HG03520 (cell line): ENCODE measurements around the gene DESI1.
"Not testable (repeated sequence)": the region's sequence is repeated elsewhere in the genome, so short reads cannot be mapped to it uniquely, and the experiment has no call there.

ENCODE experiments used
- ATAC-seq: cut with Tn5 transposase; IDR thresholded peaks from one replicate; pipeline ENCODE4 v1.9.1; 2021; ENCODE audit warnings: mild to moderate bottlenecking, moderate library complexity; ENCODE audit not compliant: unreplicated experiment

The DESI1 gene

GRCh38 chr22:41620589-41621098, at the start of gene DESI1:
Gene DESI1, minus strand, starts transcription at chr22:41621043. Its CDS starts 204 bp downstream, at chr22:41620839.
- peak; percentile 19 for ATAC-seq

- ATAC-seq, result no peak
These were observed 48.4 kb upstream of the DESI1 start for GRCh38 chr22:41668971-41669911.

DNA sequence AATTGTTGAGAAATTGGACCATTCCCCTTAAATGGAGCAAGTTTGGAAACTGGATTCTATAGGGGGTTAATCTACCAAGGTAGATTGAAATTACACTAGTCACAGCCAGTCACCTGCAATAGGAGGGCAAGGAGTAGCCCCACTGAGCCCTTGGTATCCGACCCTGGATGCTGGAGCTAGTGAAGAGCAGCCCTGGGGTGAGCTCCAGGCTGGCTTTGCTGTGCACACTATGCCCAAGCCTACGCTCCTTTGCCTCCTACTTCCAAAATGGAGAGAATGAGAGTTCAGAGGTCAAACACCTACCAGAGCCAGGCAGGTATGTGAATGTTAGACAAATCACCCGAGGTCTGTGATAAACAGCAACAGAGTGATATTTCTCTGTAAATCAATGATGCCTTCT, 44.1 kb upstream of the DESI1 start:
- ATAC-seq, result no peak

DNA sequence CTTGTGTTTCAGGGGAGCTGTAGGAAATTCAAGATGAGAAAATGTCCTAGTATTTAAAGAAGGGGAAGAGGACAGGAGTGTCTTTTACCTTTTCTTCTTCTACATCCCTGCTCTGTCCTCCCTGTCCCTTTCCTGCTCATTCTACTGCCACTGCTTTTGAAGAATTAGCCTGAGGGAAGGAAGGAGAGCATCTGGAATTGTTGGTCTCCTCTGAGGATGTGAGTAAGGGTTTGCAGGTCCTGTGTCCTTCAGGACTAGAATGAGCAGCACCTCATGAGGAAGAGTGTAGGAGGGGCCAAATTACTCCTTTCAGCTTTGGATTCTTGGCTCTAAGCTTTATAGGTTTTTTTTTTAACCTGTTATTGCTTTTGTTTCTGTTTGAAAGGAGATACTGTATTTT, 43.6 kb upstream of the DESI1 start:
- ATAC-seq, result no peak

GRCh38 chr22:41663594-41663993, 42.8 kb upstream of the DESI1 start:
- ATAC-seq, result not testable (repeated sequence)

- no peak for ATAC-seq
These were observed 40.9 kb upstream of the DESI1 start for GRCh38 chr22:41661713-41662112.

DNA sequence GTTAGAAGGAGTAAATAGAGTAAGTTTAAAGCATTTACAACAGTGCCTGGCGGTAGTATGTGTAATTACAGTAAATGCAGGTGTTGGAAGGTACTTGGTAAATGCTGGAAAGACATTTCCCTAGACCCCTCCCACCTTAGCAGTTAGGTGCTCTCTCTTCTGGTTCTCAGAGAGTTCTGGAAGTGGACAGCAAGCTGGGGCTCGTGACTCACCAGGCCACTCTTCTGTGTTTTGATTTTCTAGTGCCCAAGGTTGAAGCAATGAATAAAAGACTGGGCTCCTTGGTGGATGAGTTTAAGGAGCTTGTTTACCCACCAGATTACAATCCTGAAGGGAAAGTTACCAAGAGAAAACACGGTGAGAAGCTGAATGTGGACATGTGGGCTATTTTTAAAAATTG, 40.2 kb upstream of the DESI1 start:
- no peak for ATAC-seq

DNA sequence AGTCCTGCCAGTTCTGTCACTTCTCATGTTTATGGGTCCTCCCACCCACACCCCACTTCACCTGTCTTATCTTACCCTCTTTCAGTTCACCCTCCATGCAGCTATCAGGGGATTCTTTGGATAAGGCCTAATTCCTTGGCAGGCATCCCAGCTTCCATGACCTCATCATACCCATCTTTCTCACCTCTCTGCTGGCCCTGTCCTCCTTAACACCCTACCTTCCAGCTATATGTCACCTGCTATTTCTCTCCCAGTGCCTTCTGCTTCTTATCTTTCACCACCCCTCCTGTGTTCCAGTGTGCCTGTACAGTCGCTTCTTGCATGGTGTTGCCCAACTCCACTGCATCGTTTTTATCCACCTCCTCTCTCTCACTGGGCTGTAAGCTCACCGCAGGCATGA, 39.6 kb upstream of the DESI1 start:
- no peak for ATAC-seq

DNA sequence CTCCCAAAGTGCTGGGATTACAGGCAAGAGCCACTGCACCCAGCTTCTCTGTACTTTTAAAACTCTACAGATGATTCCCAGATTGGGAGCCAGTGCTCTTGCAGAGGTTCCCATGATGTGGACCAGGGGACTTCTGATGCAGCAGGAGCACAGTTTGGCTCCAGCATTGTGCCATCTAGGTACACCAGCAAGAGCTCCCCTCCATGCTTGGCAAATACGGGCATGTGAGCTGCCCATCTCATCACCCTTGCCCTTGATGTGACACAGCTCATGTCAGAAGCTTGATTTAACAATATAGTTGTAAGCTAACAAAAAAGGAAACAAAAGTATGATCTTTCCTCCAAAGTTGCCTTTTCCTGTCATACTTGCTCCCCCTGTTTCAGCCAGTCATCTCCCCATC, 39.1 kb upstream of the DESI1 start:
- ATAC-seq, result no peak

DNA sequence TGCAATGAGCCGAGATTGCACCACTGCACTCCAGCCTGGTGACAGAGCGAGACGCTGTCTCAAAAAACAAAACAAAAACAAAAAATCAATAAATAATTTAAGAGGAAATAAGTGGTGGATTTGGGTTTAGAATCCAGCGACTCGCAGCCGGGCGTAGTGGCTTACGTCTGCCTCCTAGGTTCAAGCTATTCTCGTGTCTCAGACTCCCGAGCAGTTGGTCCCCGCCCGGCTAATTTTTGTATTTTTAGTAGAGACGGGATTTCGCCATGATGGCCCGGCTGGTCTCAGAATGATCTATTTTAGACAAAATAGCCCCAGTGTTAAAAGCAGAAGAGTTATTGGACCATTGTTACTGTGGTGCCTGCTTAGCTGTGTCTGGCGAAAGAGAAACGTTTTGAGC, 38.0 kb upstream of the DESI1 start:
- no peak for ATAC-seq

- no peak for ATAC-seq
These were observed 36.9 kb upstream of the DESI1 start for GRCh38 chr22:41657709-41658108.

DNA sequence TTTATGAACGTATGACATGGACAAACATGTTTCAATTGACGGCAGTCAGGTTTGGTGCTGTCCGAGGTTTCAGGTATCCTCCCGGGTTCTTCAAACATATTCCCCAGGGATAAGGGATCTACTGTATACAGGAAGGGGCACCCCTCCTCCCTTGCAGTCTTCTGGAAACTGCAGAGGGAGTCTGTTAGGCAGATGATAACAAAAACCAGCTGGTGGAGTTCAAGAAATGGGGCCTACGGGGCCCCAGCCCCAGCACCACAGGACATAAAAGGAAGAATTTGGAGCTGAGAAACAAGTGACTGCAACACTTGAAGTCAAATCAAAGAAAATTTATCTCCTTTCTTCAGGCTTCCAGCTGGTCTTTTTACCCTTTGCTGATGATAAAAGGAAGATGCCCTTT, 35.7 kb upstream of the DESI1 start:
- no peak for ATAC-seq

DNA sequence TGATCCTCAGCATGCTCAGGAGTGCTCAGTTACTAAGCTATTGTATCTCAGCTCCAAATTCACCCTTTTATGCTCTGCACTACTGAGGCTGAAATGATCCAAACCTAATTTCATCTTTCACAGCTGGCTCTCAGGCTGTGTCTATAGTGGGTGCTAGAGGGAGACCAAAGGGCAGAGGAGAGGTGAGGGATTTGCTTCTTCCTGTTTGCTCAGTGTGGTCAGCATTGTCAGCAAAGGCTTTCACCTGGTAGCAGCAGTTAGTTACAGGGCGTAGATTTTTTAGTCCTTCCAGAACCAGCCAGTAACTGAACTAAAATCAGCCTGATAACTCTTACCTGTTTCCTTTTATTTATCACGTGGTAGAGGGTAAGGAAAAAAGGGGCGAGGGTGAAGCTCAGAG, 33.5 kb upstream of the DESI1 start:
- ATAC-seq, result no peak

GRCh38 chr22:41650821-41651220, 30.0 kb upstream of the DESI1 start:
- ATAC-seq, result no peak

- no peak for ATAC-seq
These were observed 29.4 kb upstream of the DESI1 start for GRCh38 chr22:41650229-41650628.

DNA sequence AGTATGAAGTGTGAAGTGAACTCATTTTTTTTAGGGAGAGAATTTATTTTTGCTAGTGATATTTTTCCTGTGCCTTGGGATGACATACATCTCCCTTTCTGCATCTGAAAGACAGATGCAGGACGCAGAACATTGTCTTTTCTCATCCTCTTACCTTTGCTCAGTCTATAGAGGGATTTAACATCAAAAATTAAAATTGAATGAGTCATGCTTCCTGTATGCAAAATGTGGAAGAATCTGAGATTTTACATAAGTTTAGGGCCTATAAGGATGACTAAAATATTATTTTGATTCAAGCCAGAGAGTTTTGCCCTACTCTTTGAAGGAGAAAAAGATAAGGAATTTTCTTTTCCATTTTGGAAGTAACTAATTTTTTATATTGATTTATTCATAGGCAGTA, 27.6 kb upstream of the DESI1 start:
- no peak for ATAC-seq

GRCh38 chr22:41647771-41648170, 26.9 kb upstream of the DESI1 start:
- no peak for ATAC-seq

- ATAC-seq, result no peak
These were observed 21.7 kb upstream of the DESI1 start for GRCh38 chr22:41642331-41643110.

GRCh38 chr22:41641854-41642253, 21.0 kb upstream of the DESI1 start:
- ATAC-seq, result no peak

DNA sequence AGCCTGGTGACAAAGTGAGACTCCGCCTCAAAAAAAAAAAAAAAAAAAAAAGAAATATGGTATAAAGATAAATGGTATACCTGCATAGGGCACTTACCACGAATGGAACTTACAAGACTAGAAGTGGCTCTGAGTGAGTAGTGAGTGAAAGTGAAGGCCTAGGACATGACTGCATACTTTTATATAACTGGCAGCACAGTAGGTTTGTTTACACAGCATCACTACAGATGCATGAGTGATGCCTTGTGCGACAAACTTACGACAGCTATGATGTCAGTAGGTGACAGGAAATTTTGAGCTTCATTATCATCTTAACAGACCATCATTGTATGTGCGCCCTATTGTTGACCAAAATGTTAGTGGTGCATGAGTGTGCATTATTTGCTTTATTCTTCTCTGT, 17.9 kb upstream of the DESI1 start:
- ATAC-seq, result no peak

DNA sequence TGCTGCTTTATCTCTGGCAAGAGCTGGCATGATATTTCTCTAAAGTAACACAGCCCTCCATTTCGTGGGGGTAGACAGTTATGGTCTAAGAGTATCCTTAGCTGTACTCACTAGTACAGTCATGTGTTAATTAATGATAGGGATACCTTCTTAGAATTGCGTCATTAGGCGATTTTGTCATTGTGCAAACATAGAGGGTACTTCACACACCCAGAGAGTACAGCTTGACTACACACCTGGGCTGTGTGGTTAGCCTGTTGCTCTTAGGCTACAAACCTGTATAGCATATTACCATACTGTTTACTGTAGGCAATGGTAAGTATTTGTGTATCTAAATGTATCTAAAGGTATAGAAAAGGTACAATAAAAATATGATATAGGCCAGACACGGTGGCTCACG, 17.3 kb upstream of the DESI1 start:
- ATAC-seq, result no peak

- ATAC-seq, result not testable (repeated sequence)
These were observed 16.8 kb upstream of the DESI1 start for GRCh38 chr22:41637623-41638022.
